HCT116 (cell line): ENCODE data around the gene C1R. TPM values are rescaled to one million over a fixed set of nuclear protein-coding genes. Genes with fewer than 3 reads are reported as not detected.

Source experiments
- ATAC-seq: fragments of 200-7000 bp; cut with Tn5 transposase; 2 replicates; pipeline ENCODE4 v1.9.1; 2020; ENCODE audit warnings: mild to moderate bottlenecking, moderate library complexity
- BruUV-seq: library from RNA; stranded (reverse); fragments of 400-500 nt; replicated peaks from 2 replicates; lab custom pipeline; 2021; lab: Mats Ljungman, UMichigan
- CTCF ChIA-PET: fragments of 300-600 bp; sonication (Branson Sonifier 250); formaldehyde crosslinking; loops from one replicate; lab custom pipeline; 2021; ENCODE audit warnings: antibody characterized with exemption; lab: Charles Lee
- POLR2A ChIA-PET: fragments of 300-600, 350-600 bp; sonication (Branson Sonifier 250); formaldehyde crosslinking; loops from one replicate; lab custom pipeline; 2021; ENCODE audit warnings: antibody characterized with exemption; lab: Charles Lee
- RAD21 ChIA-PET, 2 experiments: fragments of 300-600 bp; sonication (Branson Sonifier 250); formaldehyde crosslinking; loops; one replicate each; lab custom pipeline; 2023; ENCODE audit warnings: low total read pairs in 2 of 2; ENCODE audit not compliant: uncharacterized antibody in 2 of 2, unreplicated experiment in 2 of 2, low non-redundant PET in 1 of 2; lab: Charles Lee
- DNase-seq: peaks from one replicate; pipeline ENCODE4 v3.0.0-alpha.2; 2010; ENCODE audit warnings: low read depth, low spot score
- H2AFZ ChIP-seq: fragments of 200-600 bp; shearing (Covaris generic), sonication (generic); 2 replicates; pipeline ENCODE4 v1.6.1; 2017; ENCODE audit warnings: low read depth, mixed run types, mixed read lengths, antibody characterized with exemption, low read length; ENCODE audit not compliant: poor library complexity, severe bottlenecking
- H3K27ac ChIP-seq: 2 replicates; pipeline ENCODE4 v1.5.1; 2012; ENCODE audit warnings: low read depth, low read length
- H3K27me3 ChIP-seq: fragments of 200-600 bp; sonication (generic); 2 replicates; pipeline ENCODE4 v1.6.1; 2016; ENCODE audit warnings: mixed run types, low read length, mixed read lengths; ENCODE audit not compliant: insufficient read depth
- H3K36me3 ChIP-seq, 2 experiments: fragments of 200-500 bp in 1 of 2; fragments of 200-600 bp in 1 of 2; sonication (Bioruptor generic) in 1 of 2; sonication (generic) in 1 of 2; 2 replicates each; pipeline versions ENCODE4 v1.5.1 to v1.6.1; 2014 to 2016; ENCODE audit warnings: low read length in 2 of 2, inconsistent platforms in 1 of 2, mixed read lengths in 1 of 2, mixed run types in 1 of 2; ENCODE audit not compliant: insufficient read depth in 2 of 2, control insufficient read depth in 1 of 2
- H3K4me1 ChIP-seq, 2 experiments: fragments of 200-600 bp in 1 of 2; sonication (generic) in 1 of 2; 2 replicates each; pipeline versions ENCODE4 v1.5.1 to v1.6.1; 2012 to 2017; ENCODE audit warnings: low read length in 2 of 2, inconsistent platforms in 1 of 2, mild to moderate bottlenecking in 1 of 2, mixed read lengths in 1 of 2, mixed run types in 1 of 2, moderate library complexity in 1 of 2; ENCODE audit not compliant: insufficient read depth in 2 of 2, control insufficient read depth in 1 of 2
- H3K4me2 ChIP-seq: fragments of 200-600 bp; sonication (generic); 2 replicates; pipeline ENCODE4 v1.6.1; 2017; ENCODE audit warnings: mixed run types, low read length, mixed read lengths
- H3K4me3 ChIP-seq, 2 experiments: fragments of 200-600 bp in 1 of 2; sonication (generic) in 1 of 2; replicated peaks in 1 of 2; 2 replicates each; pipeline ENCODE4 v1.5.1; 2011 to 2016; ENCODE audit warnings: low read length in 2 of 2, control low read depth in 1 of 2, low read depth in 1 of 2, mild to moderate bottlenecking in 1 of 2, mixed read lengths in 1 of 2, mixed run types in 1 of 2
- H3K79me2 ChIP-seq: fragments of 200-600 bp; sonication (generic); 2 replicates; pipeline ENCODE4 v1.6.1; 2017; ENCODE audit warnings: mild to moderate bottlenecking, mixed run types, low read length, moderate library complexity, mixed read lengths; ENCODE audit not compliant: insufficient read depth
- H3K9ac ChIP-seq: fragments of 200-600 bp; sonication (generic); 2 replicates; pipeline ENCODE4 v1.6.1; 2016; ENCODE audit warnings: low read length, mixed read lengths
- H3K9me2 ChIP-seq: fragments of 200-600 bp; sonication (generic), shearing (Covaris generic); 2 replicates; pipeline ENCODE4 v1.6.1; 2017; ENCODE audit warnings: mixed run types, mild to moderate bottlenecking, moderate library complexity; ENCODE audit not compliant: insufficient read depth
- H3K9me3 ChIP-seq, 2 experiments: fragments of 200-500 bp in 1 of 2; fragments of 200-600 bp in 1 of 2; sonication (Bioruptor generic) in 1 of 2; sonication (generic) in 1 of 2; 2 replicates each; pipeline ENCODE4 v1.6.1; 2014 to 2017; ENCODE audit warnings: low read length in 2 of 2, mixed read lengths in 2 of 2, inconsistent platforms in 1 of 2, low read depth in 1 of 2, mild to moderate bottlenecking in 1 of 2, mixed run types in 1 of 2, moderate library complexity in 1 of 2; ENCODE audit not compliant: control insufficient read depth in 1 of 2, insufficient read depth in 1 of 2
- H4K20me1 ChIP-seq: fragments of 200-600 bp; sonication (generic), shearing (Covaris generic); 2 replicates; pipeline ENCODE4 v1.6.1; 2017; ENCODE audit warnings: mixed run types, mild to moderate bottlenecking, moderate library complexity; ENCODE audit not compliant: insufficient read depth
- ATF3 ChIP-seq: IDR thresholded peaks from 2 replicates; pipeline ENCODE4 v1.6.1; 2012
- CBX3 ChIP-seq: IDR thresholded peaks from 2 replicates; pipeline ENCODE4 v1.6.1; 2012; ENCODE audit warnings: low read depth
- CEBPB ChIP-seq: IDR thresholded peaks from 2 replicates; pipeline ENCODE4 v1.6.1; 2012; ENCODE audit warnings: low read depth
- CTCF ChIP-seq, 3 experiments: fragments of 200-600 bp in 1 of 3; sonication (generic) in 1 of 3; IDR thresholded peaks in 2 of 3; conservative IDR thresholded peaks in 1 of 3; 2 replicates each; pipeline ENCODE4 v1.5.1; 2012 to 2017; ENCODE audit warnings: low read depth in 2 of 3, low read length in 2 of 3, antibody characterized with exemption in 1 of 3, borderline replicate concordance in 1 of 3, control low read depth in 1 of 3, mild to moderate bottlenecking in 1 of 3, mixed read lengths in 1 of 3, mixed run types in 1 of 3, moderate library complexity in 1 of 3; ENCODE audit not compliant: insufficient read depth in 1 of 3
- EGR1 ChIP-seq: IDR thresholded peaks from 2 replicates; pipeline ENCODE4 v1.6.1; 2012; ENCODE audit warnings: low read depth
- ELF1 ChIP-seq: IDR thresholded peaks from 2 replicates; pipeline ENCODE4 v1.6.1; 2012; ENCODE audit warnings: low read depth, borderline replicate concordance
- EZH2 ChIP-seq: fragments of 200-600 bp; sonication (generic); IDR thresholded peaks from 2 replicates; pipeline ENCODE4 v1.6.1; 2017; ENCODE audit warnings: antibody characterized with exemption, mixed run types
- EZH2phosphoT487 ChIP-seq: fragments of 200-600 bp; IDR thresholded peaks from 2 replicates; pipeline ENCODE4 v1.6.1; 2018; ENCODE audit warnings: antibody characterized with exemption, borderline replicate concordance
- FOSL1 ChIP-seq: IDR thresholded peaks from 2 replicates; pipeline ENCODE4 v1.6.1; 2012; ENCODE audit warnings: low read depth
- JUND ChIP-seq: IDR thresholded peaks from 2 replicates; pipeline ENCODE4 v1.6.1; 2012
- MAX ChIP-seq: IDR thresholded peaks from 2 replicates; pipeline ENCODE4 v1.6.1; 2012
- POLR2A ChIP-seq: IDR thresholded peaks from 2 replicates; pipeline ENCODE4 v1.7.0; 2011; ENCODE audit warnings: borderline replicate concordance; ENCODE audit not compliant: insufficient read depth, insufficient read length; ENCODE audit errors: extremely low read depth
- SIN3A ChIP-seq: IDR thresholded peaks from 2 replicates; pipeline ENCODE4 v1.6.1; 2012; ENCODE audit warnings: low read depth
- SRF ChIP-seq: IDR thresholded peaks from 2 replicates; pipeline ENCODE4 v1.6.1; 2012; ENCODE audit warnings: low read depth
- TCF7L2 ChIP-seq: IDR thresholded peaks from 2 replicates; pipeline ENCODE4 v1.7.0; 2011; ENCODE audit warnings: borderline replicate concordance, inconsistent platforms; ENCODE audit not compliant: insufficient read depth, insufficient read length; ENCODE audit errors: extremely low read depth
- YY1 ChIP-seq: IDR thresholded peaks from 2 replicates; pipeline ENCODE4 v1.6.1; 2011; ENCODE audit warnings: low read length, low read depth, moderate library complexity, mild to moderate bottlenecking; ENCODE audit not compliant: insufficient replicate concordance; ENCODE audit errors: extremely low read depth
- ZBTB33 ChIP-seq: IDR thresholded peaks from 2 replicates; pipeline ENCODE4 v1.6.1; 2011; ENCODE audit warnings: mild to moderate bottlenecking, low read length, moderate library complexity; ENCODE audit not compliant: insufficient replicate concordance; ENCODE audit errors: extremely low read depth
- ZFX ChIP-seq: fragments of 450-650 bp; IDR thresholded peaks from 2 replicates; pipeline ENCODE4 v1.6.1; 2017
- ZNF274 ChIP-seq: fragments of 200-500 bp; sonication (Bioruptor generic); IDR thresholded peaks from 2 replicates; pipeline ENCODE4 v1.6.1; 2014; ENCODE audit warnings: mild to moderate bottlenecking, low read depth, low read length, inconsistent platforms
- intact Hi-C: fragments of 100-400 bp; cut with micrococcal nuclease; formaldehyde crosslinking; loops from 2 replicates; pipeline ENCODE4 v1.10.0; 2022
- total RNA-seq: library from RNA; stranded (reverse); gene quantifications from one replicate; pipeline ENCODE4 v1.2.1, GENCODE V29; 2021; ENCODE audit not compliant: unreplicated experiment

The C1R gene
- total RNA-seq, 1 experiment from 2014 or later = 4.3 TPM

- H3K36me3 ChIP-seq = peaks cover 0 to 12% of the 10 kb centered on the region in 2 experiments; a peak in 3 of 4 replicates
- H3K9ac ChIP-seq = no peak overlapping the region
- no peaks in the 10 kb centered on the region for H4K20me1 ChIP-seq
- CTCF ChIA-PET = no interaction called here
- intact Hi-C loops = no loop called here
- no peak overlapping the region for H3K4me2 ChIP-seq
- H3K9me2 ChIP-seq = no peaks in the 10 kb centered on the region
- RAD21 ChIA-PET = no interaction called here
- H3K4me3 ChIP-seq = no peak overlapping the region
- DNase-seq (no peak), ATAC-seq (no peak)
- no peak overlapping the region for H2AFZ ChIP-seq
- no peaks in the 10 kb centered on the region for H3K27me3 ChIP-seq
- no peaks in the 10 kb centered on the region for H3K9me3 ChIP-seq
- POLR2A ChIA-PET = no interaction called here
- BruUV-seq = no TSS peak
- H3K27ac ChIP-seq = no peak overlapping the region
- TF ChIP-seq TCF7L2 = no peak
- TF ChIP-seq EZH2phosphoT487 = no peak
- TF ChIP-seq JUND = no peak
- TF ChIP-seq SRF = no peak
- TF ChIP-seq POLR2A = no peak
- no peak for TF ChIP-seq MAX
- no peak for TF ChIP-seq ZFX
- TF ChIP-seq CBX3 = no peak
- TF ChIP-seq ZNF274 = no peak
- TF ChIP-seq CEBPB = no peak
- TF ChIP-seq YY1 = no peak
- no peak for TF ChIP-seq SIN3A
- TF ChIP-seq EGR1 = no peak
- no peak for TF ChIP-seq ZBTB33
- no peak for TF ChIP-seq ATF3
- TF ChIP-seq CTCF (IDR thresholded peaks at IDR 0.05 in 2 of 3, conservative IDR thresholded peaks at IDR 0.05 in 1 of 3; ENCODE audit: borderline replicate concordance in 1 of 3, insufficient read depth in 1 of 3, low read depth in 2 of 3, low read length in 2 of 3) = no peak
- no peak for TF ChIP-seq EZH2
- no peak for TF ChIP-seq FOSL1
- TF ChIP-seq ELF1 = no peak
- H3K4me1 ChIP-seq = no peaks in the 10 kb centered on the region
- H3K79me2 ChIP-seq = no peaks in the 10 kb centered on the region
Measured at GRCh38 chr12:7139200-7139599, 47.0 kb upstream of the C1R start.
